ENCODE measurements around the gene FRAS1. TPM values are rescaled to one million over a fixed set of nuclear protein-coding genes. Genes with fewer than 3 reads are reported as not detected.
"Not testable (repeated sequence)": the region's sequence is repeated elsewhere in the genome, so short reads cannot be mapped to it uniquely, and the experiment has no call there.

Gene FRAS1
- total RNA-seq, 1 donor from 2014 or later, result 0.13 TPM

DNA sequence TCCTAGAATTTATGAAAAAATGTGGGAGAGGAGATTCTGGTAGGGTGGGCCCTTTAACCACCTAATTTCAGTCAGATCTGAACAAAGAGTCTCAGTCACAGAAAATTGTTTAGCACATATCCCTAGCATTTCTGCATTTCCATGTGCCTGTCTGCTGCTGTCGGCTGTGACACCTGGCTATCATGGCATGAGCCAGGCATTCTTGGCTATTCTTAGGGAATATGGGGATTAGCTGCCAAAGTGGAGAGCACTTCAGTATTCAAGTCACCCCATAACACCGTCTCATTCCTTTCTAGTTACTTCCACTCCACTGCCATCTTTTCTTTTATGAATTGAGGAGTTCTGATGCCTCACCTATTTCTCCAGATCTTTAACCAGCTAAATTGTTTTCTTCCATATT, 211.5 kb downstream of the FRAS1 start:
- no peak for DNase-seq (ENCODE audit: low read depth in 2 of 2)

DNA sequence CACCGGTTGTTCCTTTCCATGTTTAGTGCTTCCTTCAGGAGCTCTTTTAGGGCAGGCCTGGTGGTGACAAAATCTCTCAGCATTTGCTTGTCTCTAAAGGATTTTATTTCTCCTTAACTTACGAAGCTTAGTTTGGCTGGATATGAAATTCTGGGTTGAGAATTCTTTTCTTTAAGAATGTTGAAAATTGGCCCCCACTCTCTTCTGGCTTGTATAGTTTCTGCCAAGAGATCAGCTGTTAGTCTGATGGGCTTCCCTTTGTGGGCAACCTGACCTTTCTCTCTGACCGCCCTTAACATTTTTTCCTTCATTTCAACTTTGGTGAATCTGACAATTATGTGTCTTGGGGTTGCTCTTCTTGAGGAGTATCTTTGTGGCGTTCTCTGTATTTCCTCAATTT, 218.3 kb downstream of the FRAS1 start:
- not testable (repeated sequence) for DNase-seq (ENCODE audit: low read depth in 2 of 2)

DNA sequence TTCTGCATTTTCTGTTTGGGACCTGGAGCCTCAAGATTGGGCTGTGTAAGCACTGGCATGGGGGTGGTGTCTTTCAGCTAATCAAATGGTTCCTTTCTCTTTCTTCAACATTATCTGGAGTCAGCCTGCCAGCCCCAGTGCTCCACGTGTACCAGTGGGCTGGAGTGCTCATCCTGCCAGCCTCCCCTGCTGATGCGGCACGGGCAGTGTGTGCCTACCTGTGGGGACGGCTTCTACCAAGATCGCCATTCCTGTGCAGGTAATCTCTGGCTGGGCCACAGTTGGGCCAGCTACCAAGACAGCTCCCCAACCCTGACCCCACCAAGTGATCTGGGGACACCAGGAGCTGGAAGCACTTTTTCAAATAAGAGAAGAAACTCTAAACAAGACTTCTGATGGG, 229.2 kb downstream of the FRAS1 start:
- no peak for DNase-seq (ENCODE audit: low read depth in 2 of 2)

DNA sequence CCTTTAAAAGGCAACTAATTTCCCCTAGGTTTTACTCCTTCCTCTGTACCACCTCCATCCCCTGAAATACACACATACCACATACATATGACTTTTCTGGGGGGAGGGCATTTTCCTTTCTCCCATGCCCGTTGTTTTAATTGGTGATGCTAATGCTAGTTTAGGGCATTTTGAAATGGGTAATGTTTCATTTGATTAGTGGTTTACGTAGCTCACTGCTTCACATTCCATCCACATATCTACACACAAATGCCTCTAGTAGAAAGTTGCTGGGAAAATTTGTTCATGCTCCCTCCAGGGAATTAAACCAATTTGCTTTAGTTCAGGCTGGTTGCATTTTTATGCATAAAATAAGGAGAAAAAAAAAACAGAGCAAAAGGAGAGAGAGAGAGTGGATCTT, 231.2 kb downstream of the FRAS1 start:
- DNase-seq (ENCODE audit: low read depth in 2 of 2), result no peak

DNA sequence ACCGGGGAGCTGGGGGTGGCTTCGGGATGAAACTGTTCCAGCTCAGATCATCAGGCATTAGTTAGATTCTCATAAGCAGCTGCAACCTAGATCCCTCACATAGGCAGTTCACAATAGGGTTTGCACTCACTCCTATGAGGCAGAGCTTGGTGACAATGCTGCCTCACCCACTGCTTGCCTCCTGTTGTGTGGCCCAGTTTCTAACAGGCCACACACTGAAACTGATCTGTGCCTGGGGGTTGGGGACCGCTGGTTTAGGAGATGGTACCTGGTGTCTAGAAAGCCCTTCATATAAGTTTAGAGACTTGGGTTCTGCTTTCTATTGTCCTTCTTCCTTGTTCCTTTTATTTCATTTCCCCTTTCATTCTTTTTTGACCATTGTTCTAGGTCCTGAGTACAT, 234.2 kb downstream of the FRAS1 start:
- DNase-seq (ENCODE audit: low read depth in 2 of 2), result no peak

GRCh38 chr4:78292341-78292740, 235.2 kb downstream of the FRAS1 start:
- no peak for DNase-seq (ENCODE audit: low read depth in 2 of 2)

DNA sequence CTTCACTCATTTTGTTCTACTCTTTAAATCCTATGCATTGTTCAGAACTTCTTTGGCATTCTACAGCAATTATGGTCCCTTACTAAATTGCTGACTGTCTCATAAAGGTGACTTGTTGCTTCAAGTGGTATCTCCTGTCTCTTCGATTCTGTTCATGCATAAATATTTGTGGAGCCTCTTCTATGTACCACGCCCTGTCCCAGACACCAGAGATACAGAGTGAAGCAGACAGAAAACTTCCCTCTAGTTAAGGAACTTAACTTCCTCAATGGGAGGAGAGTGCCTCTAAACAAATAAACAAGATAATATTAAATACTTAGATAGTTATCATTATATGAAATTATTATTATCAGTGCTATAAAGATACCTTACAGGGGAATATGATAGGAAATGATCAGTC, 235.7 kb downstream of the FRAS1 start:
- DNase-seq (ENCODE audit: low read depth in 2 of 2), result no peak

- DNase-seq (ENCODE audit: low read depth in 2 of 2), result no peak
These were observed 236.2 kb downstream of the FRAS1 start for GRCh38 chr4:78293348-78293747.

DNA sequence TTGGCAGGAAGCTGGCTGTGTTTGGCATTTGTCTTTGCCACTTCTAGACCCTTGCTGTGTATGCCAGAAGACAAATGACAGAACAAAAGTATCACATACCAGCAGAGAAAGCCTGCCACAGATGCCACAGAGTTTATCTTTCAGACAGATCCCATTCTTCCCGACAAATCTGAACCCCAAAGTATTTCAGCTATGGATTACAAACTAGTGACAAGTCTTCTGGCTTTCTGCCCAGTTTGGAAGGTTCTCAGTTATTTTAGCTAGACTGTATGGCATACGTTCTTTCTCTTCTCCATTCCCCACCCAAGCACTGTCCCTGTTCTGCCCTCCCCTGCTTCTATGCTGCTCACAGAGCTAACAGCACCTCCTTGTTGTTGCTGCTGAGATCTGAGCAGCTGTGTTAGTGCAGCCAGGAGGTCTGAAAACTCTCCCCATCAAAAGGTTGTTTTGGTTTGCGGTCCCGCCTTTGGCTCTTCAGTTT, 236.7 kb downstream of the FRAS1 start:
- DNase-seq (ENCODE audit: low read depth in 2 of 2), result no peak

GRCh38 chr4:78296261-78296660, 239.1 kb downstream of the FRAS1 start:
- no peak for DNase-seq (ENCODE audit: low read depth in 2 of 2)

GRCh38 chr4:78297116-78297800, 240.1 kb downstream of the FRAS1 start:
- DNase-seq (ENCODE audit: low read depth in 2 of 2), result no peak

- no peak for DNase-seq (ENCODE audit: low read depth in 2 of 2)
These were observed 241.5 kb downstream of the FRAS1 start for GRCh38 chr4:78298618-78299017.

DNA sequence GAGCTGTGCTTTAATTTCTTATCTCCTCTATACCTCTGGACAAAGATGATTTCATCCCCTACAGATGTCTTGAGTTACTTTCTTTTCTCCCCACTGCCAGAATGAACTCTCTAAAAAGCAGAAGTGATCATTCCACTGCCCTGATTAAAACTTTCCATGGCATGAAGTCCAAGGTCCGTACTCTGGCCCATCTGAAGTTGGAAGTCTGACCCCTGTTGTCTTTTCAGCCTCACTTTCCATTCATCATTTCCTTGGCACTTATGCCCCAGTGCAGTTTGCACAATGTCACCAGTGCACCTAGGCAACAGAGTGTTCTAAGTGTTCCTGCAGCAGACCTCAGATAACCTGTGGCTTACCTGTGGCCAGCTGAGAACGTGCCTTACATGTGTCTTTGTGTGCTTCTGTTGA, 242.4 kb downstream of the FRAS1 start:
- DNase-seq (ENCODE audit: low read depth in 2 of 2), result no peak

DNA sequence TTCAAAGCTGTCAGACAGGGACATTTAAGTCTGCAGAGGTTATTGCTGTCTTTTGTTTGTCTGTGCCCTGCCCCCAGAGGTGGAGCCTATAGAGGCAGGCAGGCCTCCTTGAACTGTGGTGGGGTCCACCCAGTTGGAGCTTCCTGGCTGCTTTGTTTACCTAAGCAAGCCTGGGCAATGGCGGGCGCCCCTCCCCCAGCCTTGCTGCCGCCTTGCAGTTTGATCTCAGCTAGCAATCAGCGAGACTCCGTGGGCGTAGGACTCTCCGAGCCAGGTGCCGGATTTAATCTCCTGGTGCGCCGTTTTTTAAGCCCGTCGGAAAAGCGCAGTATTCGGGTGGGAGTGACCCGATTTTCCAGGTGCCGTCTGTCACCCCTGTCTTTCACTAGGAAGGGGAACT, 250.1 kb downstream of the FRAS1 start:
- not testable (repeated sequence) for DNase-seq (ENCODE audit: low read depth in 2 of 2)

GRCh38 chr4:78308517-78308916, 251.4 kb downstream of the FRAS1 start:
- no peak for DNase-seq (ENCODE audit: low read depth in 2 of 2)

DNA sequence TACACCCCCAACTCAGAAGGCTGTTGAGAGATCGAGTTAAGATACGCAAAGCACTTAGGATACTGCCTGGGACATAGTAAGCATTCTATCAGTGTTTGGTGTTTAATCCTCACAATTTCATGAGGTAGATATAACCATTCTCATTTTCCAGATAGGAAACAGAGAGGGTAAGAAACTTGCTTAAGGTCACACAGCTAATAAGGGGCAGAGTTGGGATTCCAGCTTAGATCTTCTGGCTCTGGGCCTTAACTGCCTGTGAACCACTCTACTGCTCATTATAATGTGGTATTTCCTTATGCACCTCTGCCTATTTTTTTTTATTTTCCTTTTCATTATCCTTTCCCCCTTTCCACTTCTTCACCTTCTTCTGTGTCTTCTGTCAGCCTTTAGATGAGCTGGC, 252.2 kb downstream of the FRAS1 start:
- DNase-seq (ENCODE audit: low read depth in 2 of 2), result no peak

DNA sequence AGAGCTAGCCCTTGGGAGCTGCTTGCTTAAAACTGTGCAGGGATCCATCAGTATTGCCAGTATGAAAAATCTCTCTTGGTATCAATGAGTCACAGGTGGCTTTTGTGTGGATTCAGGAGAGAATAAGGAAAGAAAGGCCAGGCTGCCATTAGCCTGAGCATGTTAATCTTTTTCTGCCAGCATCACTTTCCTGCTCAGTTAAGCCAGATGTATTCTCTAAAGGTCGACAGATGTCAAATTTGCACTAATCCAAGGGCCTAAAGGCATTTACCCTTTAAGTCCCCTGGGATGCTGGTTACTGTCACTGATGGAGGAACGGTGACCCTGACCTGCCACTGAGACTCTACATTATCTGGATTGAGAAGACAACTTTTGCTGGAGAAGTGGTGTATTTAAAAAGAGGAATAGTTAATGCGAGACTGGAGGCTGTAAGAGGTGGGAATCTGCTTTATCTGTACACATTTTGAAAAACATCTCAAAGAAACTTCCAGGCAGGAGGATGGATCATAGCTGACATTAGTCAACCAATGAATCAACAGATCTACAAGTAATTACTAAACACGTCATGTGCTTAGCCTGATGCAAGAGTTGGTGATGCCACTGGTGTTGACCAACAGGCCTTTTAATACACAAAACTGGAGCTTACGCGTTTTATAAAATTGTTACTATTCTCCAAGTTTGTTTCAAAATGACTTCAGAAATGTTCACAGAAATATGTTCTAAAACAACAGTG, 253.1 kb downstream of the FRAS1 start:
- no peak for DNase-seq (ENCODE audit: low read depth in 2 of 2)

- DNase-seq (ENCODE audit: low read depth in 2 of 2), result no peak
These were observed 253.6 kb downstream of the FRAS1 start for GRCh38 chr4:78310740-78311115.

DNA sequence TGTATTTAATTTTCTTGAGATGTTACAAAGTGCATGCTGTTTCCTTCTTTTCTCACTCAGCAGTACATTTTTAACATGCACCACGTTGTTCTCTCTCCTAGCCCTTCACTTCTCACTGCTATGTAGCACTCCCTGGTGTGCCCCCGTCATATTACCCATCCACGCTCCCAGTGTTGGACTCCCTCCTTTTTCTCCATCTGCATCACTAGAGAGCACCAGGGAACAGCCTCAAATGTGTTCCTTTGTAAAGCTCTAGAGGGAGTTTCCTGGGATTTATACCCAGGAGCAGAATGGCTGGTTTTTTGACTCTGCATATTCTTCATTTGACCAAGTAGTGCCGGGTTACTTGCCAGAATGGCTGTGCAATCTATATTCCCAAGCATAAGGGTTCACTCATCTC, 254.2 kb downstream of the FRAS1 start:
- DNase-seq (ENCODE audit: low read depth in 2 of 2), result no peak

- DNase-seq (ENCODE audit: low read depth in 2 of 2), result no peak
These were observed 256.0 kb downstream of the FRAS1 start for GRCh38 chr4:78312989-78313753.

- no peak for DNase-seq (ENCODE audit: low read depth in 2 of 2)
These were observed 256.6 kb downstream of the FRAS1 start for GRCh38 chr4:78313754-78314120.

DNA sequence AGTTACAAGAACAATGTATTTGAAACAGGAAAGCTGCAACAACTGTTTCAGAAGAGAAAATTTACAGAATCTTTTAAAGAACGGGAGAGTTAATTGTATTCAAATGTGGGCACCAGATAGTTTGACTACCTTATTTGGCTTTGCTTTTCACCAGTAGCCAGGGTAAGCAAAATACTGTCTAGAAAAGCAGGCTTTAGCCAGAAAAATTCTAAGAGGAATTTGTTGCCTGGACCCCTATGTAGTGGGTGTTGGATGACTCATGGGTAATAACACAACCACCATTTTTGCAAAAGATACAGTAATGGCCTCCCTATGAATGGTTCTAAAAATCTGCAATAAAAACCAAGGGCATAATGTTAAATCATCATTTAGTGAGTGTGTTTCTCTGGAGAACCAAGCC, 261.0 kb downstream of the FRAS1 start:
- no peak for DNase-seq (ENCODE audit: low read depth in 2 of 2)

All from dermis microvascular lymphatic vessel endothelial cell (primary cell).